Measurements from ENCODE around the gene CCNJL.

DNA sequence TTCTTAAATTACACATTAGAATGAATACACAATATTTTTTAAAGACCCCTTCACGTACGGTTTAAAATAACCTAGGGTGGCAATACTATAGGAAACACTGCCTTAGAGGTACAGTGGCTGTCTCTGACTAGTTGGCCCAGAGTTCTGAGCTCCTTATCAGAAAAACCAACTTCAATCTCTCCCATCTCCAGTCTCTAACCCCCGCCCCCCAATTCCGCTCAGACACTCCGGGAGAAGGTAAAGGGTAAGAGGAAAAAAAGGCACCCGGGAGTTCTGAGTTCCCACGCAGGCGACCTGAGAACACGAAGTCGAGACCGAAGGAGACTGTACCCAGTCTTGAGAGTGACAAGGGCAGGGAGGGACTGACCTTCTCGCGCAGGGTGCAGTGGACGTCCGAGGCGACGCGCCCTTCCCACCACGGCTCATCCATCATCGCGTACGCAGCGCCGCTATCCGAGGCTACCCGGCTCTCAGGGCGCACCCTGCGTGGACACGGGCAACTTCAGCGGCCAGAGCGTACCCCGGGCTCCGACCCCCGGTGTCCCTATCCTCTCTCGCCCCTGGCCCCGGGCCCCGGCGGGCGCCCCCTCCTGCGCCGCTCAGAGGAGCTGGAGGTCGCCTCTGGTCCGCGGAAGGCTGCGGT is 752 bp downstream of the CCNJL start:
- TF ChIP-seq, protein P1, sequence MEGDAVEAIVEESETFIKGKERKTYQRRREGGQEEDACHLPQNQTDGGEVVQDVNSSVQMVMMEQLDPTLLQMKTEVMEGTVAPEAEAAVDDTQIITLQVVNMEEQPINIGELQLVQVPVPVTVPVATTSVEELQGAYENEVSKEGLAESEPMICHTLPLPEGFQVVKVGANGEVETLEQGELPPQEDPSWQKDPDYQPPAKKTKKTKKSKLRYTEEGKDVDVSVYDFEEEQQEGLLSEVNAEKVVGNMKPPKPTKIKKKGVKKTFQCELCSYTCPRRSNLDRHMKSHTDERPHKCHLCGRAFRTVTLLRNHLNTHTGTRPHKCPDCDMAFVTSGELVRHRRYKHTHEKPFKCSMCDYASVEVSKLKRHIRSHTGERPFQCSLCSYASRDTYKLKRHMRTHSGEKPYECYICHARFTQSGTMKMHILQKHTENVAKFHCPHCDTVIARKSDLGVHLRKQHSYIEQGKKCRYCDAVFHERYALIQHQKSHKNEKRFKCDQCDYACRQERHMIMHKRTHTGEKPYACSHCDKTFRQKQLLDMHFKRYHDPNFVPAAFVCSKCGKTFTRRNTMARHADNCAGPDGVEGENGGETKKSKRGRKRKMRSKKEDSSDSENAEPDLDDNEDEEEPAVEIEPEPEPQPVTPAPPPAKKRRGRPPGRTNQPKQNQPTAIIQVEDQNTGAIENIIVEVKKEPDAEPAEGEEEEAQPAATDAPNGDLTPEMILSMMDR (IDR thresholded peaks at IDR 0.05 in 4 of 5, conservative IDR thresholded peaks at IDR 0.05 in 1 of 5) = no peak
- no peak for TF ChIP-seq POLR2A (IDR thresholded peaks at IDR 0.05)
